Amniotic stem cell (primary cell): ENCODE results near the gene TBC1D22A.

Source experiments
- DNase-seq: peaks from one replicate; lab custom pipeline; 2025; lab: John Stamatoyannopoulos, UW

Gene TBC1D22A

GRCh38 chr22:46958658-46959057, 196.2 kb downstream of the TBC1D22A start:
- DNase-seq, result no peak

GRCh38 chr22:46959369-46959768, 196.9 kb downstream of the TBC1D22A start:
- DNase-seq, result no peak

- no peak for DNase-seq
Measured at GRCh38 chr22:46961591-46962295, 199.3 kb downstream of the TBC1D22A start.

GRCh38 chr22:46962406-46962805, 200.0 kb downstream of the TBC1D22A start:
- no peak for DNase-seq

- no peak for DNase-seq
Measured at GRCh38 chr22:46963672-46964545, 201.5 kb downstream of the TBC1D22A start.

GRCh38 chr22:46964773-46965550, 202.5 kb downstream of the TBC1D22A start:
- no peak for DNase-seq

- no peak for DNase-seq
Measured at GRCh38 chr22:46965555-46966494, 203.4 kb downstream of the TBC1D22A start.

GRCh38 chr22:46966495-46966845, 204.0 kb downstream of the TBC1D22A start:
- DNase-seq, result no peak

- DNase-seq, result no peak
Measured at GRCh38 chr22:46966846-46967245, 204.4 kb downstream of the TBC1D22A start.

- no peak for DNase-seq
Measured at GRCh38 chr22:46967445-46968358, 205.3 kb downstream of the TBC1D22A start.

- no peak for DNase-seq
Measured at GRCh38 chr22:46968359-46968740, 205.9 kb downstream of the TBC1D22A start.

GRCh38 chr22:46968848-46969247, 206.4 kb downstream of the TBC1D22A start:
- no peak for DNase-seq

GRCh38 chr22:46969491-46969890, 207.0 kb downstream of the TBC1D22A start:
- no peak for DNase-seq

- no peak for DNase-seq
Measured at GRCh38 chr22:46969961-46970360, 207.5 kb downstream of the TBC1D22A start.

- DNase-seq, result no peak
Measured at GRCh38 chr22:46970411-46971098, 208.1 kb downstream of the TBC1D22A start.

- no peak for DNase-seq
Measured at GRCh38 chr22:46971099-46971763, 208.8 kb downstream of the TBC1D22A start.

GRCh38 chr22:46971764-46972125, 209.3 kb downstream of the TBC1D22A start:
- no peak for DNase-seq

GRCh38 chr22:46972256-46972655, 209.8 kb downstream of the TBC1D22A start:
- no peak for DNase-seq
